22Rv1 (cell line): ENCODE measurements around the gene COPS3.

ENCODE experiments used
- CTCF ChIP-seq: fragments of 450-650 bp; IDR thresholded peaks from 2 replicates; pipeline ENCODE4 v1.5.1; 2017; ENCODE audit warnings: mild to moderate bottlenecking
- ZFX ChIP-seq: fragments of 450-650 bp; IDR thresholded peaks from 2 replicates; pipeline ENCODE4 v1.6.1; 2017; ENCODE audit warnings: antibody characterized with exemption, borderline replicate concordance

- TF ChIP-seq ZFX (no peak), CTCF (no peak)
These were observed 63.1 kb downstream of the COPS3 start for GRCh38 chr17:17217995-17218394.
